Inflammatory macrophage treated with lipopolysaccharide for 4 hours (primary cell): ENCODE measurements around the gene ZDHHC14.

Source experiments
- DNase-seq: peaks from one replicate; pipeline ENCODE4 v3.0.0-alpha.2; 2020

The ZDHHC14 gene

DNA sequence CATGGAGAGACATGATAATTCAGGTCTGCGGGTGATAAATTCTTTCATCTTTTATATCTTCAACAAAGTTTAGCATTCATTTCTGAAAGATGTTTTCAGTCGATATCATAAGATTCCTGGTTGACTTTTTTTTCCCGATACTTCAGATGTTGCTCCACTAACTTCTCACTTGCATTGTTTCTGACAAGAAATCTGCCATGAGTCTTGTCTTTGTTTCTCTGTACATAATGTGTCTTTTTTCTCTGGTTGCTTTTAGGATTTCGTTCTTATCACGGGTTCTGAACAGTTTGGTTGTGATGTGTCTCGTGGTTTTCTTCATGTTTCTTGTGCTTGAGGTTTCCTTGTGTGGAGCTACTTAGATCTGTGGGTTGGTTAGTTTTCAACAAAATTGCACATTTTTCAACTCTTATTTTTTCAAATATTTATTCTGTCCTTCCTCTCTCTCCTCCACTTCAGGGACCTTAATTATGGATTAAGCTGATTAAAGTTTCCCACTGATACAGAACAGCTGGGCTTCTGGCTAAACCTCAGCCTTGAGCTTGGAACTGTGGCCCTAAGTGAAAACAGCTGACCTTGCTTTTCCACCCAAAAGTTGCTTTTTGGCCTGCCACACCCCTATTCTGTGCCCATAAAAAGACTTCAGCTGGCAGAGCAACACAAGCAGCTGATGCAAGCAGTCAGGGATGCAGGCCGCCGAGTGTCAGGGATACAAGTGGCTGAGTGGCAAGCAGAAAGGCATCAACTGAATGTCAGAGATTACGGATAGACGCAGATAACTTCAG is 344.2 kb downstream of the ZDHHC14 start:
- no peak for DNase-seq

DNA sequence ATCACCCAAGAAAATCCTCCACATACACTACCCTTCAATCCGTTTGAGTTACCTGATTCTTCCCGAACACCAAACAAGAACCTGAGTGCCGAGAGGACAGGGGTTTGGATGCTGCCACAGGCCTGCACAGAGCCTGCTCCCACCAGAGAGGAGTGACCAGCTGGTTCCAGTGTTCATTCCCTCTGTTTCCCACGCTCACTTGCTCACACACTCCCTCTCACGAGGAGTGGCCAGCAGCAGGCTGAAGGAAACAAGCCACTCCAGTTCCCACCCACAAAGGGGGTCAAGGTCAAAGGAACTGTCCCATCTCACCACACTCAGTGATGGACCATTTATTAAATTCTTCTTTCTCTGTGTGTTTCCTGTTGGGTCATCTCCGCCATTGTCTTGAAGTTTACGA is 344.8 kb downstream of the ZDHHC14 start:
- no peak for DNase-seq

DNA sequence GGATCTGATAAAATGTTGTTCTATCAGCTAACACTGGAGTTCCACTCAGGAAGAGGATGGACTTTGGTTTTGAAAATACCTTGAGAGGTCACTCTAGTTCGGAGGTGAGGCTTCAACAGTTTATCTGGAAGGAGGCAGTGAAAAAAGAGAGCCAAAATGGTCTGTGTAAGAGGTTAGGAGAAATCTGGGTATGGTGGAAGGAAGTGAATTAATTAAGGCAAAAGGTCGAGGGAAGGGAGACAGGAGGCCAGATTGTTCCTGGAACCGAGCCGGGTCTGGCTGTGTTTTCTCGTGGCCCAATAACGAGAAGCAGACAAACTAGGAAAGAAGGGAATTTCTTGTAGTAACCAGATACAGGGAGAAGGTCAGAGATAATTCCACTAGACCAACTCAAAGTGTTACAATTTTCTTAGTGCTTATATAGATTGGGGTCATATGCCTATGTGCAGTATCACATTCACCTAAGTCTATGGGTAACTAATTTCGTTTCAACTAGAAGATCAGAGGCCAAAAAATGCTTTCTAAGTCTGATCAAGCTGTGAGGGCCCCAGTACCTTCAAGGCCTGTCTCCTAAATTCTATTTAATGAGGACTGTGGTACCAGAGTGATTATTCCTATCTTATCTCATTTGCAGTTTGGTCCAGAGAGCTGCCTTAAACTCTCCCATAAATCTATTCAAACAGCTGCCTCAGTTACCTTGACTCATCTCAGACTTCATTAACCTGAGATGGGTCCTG is 346.1 kb downstream of the ZDHHC14 start:
- no peak for DNase-seq
